GM19023 (cell line): ENCODE data around the gene FOXP4.
"Not testable (repeated sequence)": the region's sequence is repeated elsewhere in the genome, so short reads cannot be mapped to it uniquely, and the experiment has no call there.

Experiments
- ATAC-seq: cut with Tn5 transposase; IDR thresholded peaks from one replicate; pipeline ENCODE4 v1.9.1; 2021; ENCODE audit warnings: mild to moderate bottlenecking, moderate library complexity; ENCODE audit not compliant: unreplicated experiment

Gene FOXP4

GRCh38 chr6:41596807-41597206, 50.6 kb downstream of the FOXP4 start:
- no peak for ATAC-seq

GRCh38 chr6:41597246-41598000, 51.2 kb downstream of the FOXP4 start:
- ATAC-seq, result no peak

- ATAC-seq, result no peak
Measured at GRCh38 chr6:41598670-41599014, 52.5 kb downstream of the FOXP4 start.

GRCh38 chr6:41599015-41599851, 53.1 kb downstream of the FOXP4 start:
- no peak for ATAC-seq

- ATAC-seq, result no peak
Measured at GRCh38 chr6:41599852-41600445, 53.8 kb downstream of the FOXP4 start.

GRCh38 chr6:41600499-41601247, 54.5 kb downstream of the FOXP4 start:
- no peak for ATAC-seq

GRCh38 chr6:41601248-41601549, 55.0 kb downstream of the FOXP4 start:
- ATAC-seq, result no peak

- no peak for ATAC-seq
Measured at GRCh38 chr6:41602422-41602743, 56.2 kb downstream of the FOXP4 start.

- ATAC-seq, result peak; percentile 59
Measured at GRCh38 chr6:41602864-41603608, 56.9 kb downstream of the FOXP4 start.

GRCh38 chr6:41604006-41604405, 57.8 kb downstream of the FOXP4 start:
- no peak for ATAC-seq

GRCh38 chr6:41605649-41606048, 59.5 kb downstream of the FOXP4 start:
- ATAC-seq, result no peak

GRCh38 chr6:41607036-41607435, 60.9 kb downstream of the FOXP4 start:
- no peak for ATAC-seq

GRCh38 chr6:41607736-41608135, 61.6 kb downstream of the FOXP4 start:
- ATAC-seq, result no peak

GRCh38 chr6:41608443-41609151, 62.4 kb downstream of the FOXP4 start:
- ATAC-seq, result no peak

GRCh38 chr6:41614715-41615114, 68.5 kb downstream of the FOXP4 start:
- ATAC-seq, result no peak

GRCh38 chr6:41615311-41615710, 69.1 kb downstream of the FOXP4 start:
- no peak for ATAC-seq

GRCh38 chr6:41618598-41618997, 72.4 kb downstream of the FOXP4 start:
- no peak for ATAC-seq

GRCh38 chr6:41619193-41619592, 73.0 kb downstream of the FOXP4 start:
- ATAC-seq, result not testable (repeated sequence)

GRCh38 chr6:41621367-41621766, 75.2 kb downstream of the FOXP4 start:
- ATAC-seq, result no peak

- no peak for ATAC-seq
Measured at GRCh38 chr6:41621802-41622201, 75.6 kb downstream of the FOXP4 start.
